GM11168 (cell line): ENCODE data around the gene ADORA3.

Experiments
- in situ Hi-C: fragments of 300-500 bp; cut with MboI; formaldehyde crosslinking; loops from one replicate; pipeline ENCODE4 v1.12.0; 2022; ENCODE audit warnings: low sequenced_read_pairs; ENCODE audit not compliant: unreplicated experiment

ADORA3 gene

DNA sequence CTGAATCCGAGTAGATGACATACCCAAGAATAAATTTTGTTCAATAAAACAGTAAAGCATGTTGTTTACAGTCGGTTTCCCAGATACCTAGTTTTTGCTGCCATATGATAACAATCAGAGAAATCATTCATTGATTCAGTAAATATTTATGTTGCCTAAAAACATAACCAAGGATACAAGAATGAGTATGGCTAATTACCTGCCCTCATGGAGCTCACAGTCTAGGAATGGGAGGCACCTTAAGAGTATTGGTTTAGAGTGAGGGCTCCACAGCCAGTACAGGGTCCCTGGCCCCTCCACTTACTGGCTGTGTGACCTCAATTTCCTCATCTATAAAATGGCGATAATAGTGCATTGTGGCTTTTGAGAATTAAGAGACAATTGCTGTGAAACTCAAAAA is 53.2 kb downstream of the ADORA3 start:
- in situ Hi-C loops, result no loop called here

DNA sequence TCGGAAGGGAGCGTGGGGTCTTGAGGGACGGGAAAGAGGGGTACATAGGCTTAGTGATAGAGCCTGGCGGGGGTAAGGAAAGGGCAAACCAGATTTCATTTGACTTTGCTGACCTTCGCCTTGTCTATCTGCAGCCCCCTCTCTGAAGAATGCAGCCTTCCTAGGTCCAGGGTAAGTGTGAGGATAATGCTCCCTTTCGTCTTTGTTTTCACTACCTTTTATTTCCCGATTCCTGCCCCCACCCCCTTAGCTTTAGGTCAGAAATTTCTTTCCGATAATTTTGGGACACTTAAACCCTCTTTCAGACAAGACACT is 53.8 kb downstream of the ADORA3 start:
- in situ Hi-C loops, result no loop called here
